ENCODE results near the gene FERMT3.

DNA sequence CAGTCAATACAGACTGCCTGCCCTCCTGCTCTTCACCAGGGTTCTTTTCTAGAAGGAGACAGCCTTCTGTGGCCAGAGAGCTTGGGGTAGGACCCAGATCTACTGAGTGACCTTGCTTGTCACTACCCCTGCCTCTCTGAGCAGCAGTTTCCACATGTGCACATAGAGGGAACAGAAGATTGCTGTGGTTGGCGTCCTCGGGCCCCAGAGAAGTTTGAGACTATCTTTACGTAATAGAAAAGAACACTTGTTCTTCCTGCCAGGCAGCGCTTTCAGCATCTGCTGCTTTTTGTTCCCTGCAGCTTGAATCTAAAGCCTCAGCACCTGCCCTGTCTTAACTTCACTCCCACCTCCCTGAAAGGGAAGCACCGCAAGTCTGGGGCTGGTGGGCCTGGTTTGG, 32.5 kb downstream of the FERMT3 start:
- TF ChIP-seq, protein P1, sequence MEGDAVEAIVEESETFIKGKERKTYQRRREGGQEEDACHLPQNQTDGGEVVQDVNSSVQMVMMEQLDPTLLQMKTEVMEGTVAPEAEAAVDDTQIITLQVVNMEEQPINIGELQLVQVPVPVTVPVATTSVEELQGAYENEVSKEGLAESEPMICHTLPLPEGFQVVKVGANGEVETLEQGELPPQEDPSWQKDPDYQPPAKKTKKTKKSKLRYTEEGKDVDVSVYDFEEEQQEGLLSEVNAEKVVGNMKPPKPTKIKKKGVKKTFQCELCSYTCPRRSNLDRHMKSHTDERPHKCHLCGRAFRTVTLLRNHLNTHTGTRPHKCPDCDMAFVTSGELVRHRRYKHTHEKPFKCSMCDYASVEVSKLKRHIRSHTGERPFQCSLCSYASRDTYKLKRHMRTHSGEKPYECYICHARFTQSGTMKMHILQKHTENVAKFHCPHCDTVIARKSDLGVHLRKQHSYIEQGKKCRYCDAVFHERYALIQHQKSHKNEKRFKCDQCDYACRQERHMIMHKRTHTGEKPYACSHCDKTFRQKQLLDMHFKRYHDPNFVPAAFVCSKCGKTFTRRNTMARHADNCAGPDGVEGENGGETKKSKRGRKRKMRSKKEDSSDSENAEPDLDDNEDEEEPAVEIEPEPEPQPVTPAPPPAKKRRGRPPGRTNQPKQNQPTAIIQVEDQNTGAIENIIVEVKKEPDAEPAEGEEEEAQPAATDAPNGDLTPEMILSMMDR (IDR thresholded peaks at IDR 0.05; ENCODE audit: low read depth, low read length, poor library complexity, severe bottlenecking) = no peak
- TF ChIP-seq EZH2phosphoT487 (IDR thresholded peaks at IDR 0.05; ENCODE audit: borderline replicate concordance, low read length) = no peak
